SK-N-SH (cell line): ENCODE results near the gene PPIP5K2. TPM values are rescaled to one million over a fixed set of nuclear protein-coding genes. Genes with fewer than 3 reads are reported as not detected.

Experiments used
- CTCF ChIA-PET: fragments of 300-600, 350-600 bp; formaldehyde crosslinking; extraction: SDS; loops from one replicate; lab custom pipeline; 2021; lab: Yijun Ruan, JAX
- POLR2A ChIA-PET: fragments of 350-600 bp; sonication (Branson Sonifier 250); formaldehyde crosslinking; extraction: SDS; loops from one replicate; lab custom pipeline; 2020; ENCODE audit warnings: antibody characterized with exemption, inconsistent platforms; lab: Yijun Ruan, JAX
- DNase-seq: peaks from one replicate; pipeline ENCODE4 v3.0.0; 2012
- H2AFZ ChIP-seq: fragments of 200-600 bp; sonication (generic); 2 replicates; pipeline ENCODE4 v1.8.1; 2016; ENCODE audit warnings: antibody characterized with exemption, mild to moderate bottlenecking, low read depth
- H3F3A ChIP-seq: fragments of 200-600 bp; sonication (generic); replicated peaks from 2 replicates; pipeline ENCODE3; 2016; ENCODE audit warnings: antibody characterized with exemption, mild to moderate bottlenecking; ENCODE audit not compliant: insufficient read depth
- H3K27ac ChIP-seq, 2 experiments: fragments of 200-500 bp in 1 of 2; fragments of 200-600 bp in 1 of 2; sonication (Bioruptor generic) in 1 of 2; sonication (generic), shearing (Covaris generic) in 1 of 2; 2 replicates each; pipeline versions ENCODE4 v1.5.1 to v1.6.1; 2014 to 2016; ENCODE audit warnings: low read depth in 2 of 2, inconsistent platforms in 1 of 2, low read length in 1 of 2, mild to moderate bottlenecking in 1 of 2, mixed read lengths in 1 of 2
- H3K27me3 ChIP-seq: fragments of 200-600 bp; sonication (generic), shearing (Covaris generic); 2 replicates; pipeline ENCODE4 v1.6.1; 2016; ENCODE audit warnings: mixed run types; ENCODE audit not compliant: insufficient read depth
- H3K36me3 ChIP-seq, 2 experiments: fragments of 200-500 bp in 1 of 2; fragments of 200-600 bp in 1 of 2; sonication (Bioruptor generic) in 1 of 2; sonication (generic) in 1 of 2; replicated peaks in 1 of 2; 2 replicates each; pipeline versions ENCODE3 to v1.5.1; 2014 to 2016; ENCODE audit warnings: low read length in 1 of 2, mild to moderate bottlenecking in 1 of 2; ENCODE audit not compliant: insufficient read depth in 2 of 2, control insufficient read depth in 1 of 2
- H3K4me1 ChIP-seq, 2 experiments: fragments of 200-500 bp in 1 of 2; fragments of 200-600 bp in 1 of 2; sonication (Bioruptor generic) in 1 of 2; sonication (generic), shearing (Covaris generic) in 1 of 2; 2 replicates each; pipeline versions ENCODE4 v1.5.1 to v1.6.1; 2014 to 2016; ENCODE audit warnings: low read depth in 1 of 2, low read length in 1 of 2, mixed run types in 1 of 2; ENCODE audit not compliant: insufficient read depth in 2 of 2, control insufficient read depth in 1 of 2
- H3K4me2 ChIP-seq: fragments of 200-600 bp; sonication (generic), shearing (Covaris generic); 2 replicates; pipeline ENCODE4 v1.6.1; 2017; ENCODE audit warnings: mixed run types
- H3K4me3 ChIP-seq, 2 experiments: fragments of 200-500 bp in 1 of 2; fragments of 200-600 bp in 1 of 2; sonication (Bioruptor generic) in 1 of 2; sonication (generic), shearing (Covaris generic) in 1 of 2; 2 replicates each; pipeline versions ENCODE4 v1.5.1 to v1.8.1; 2014 to 2016; ENCODE audit warnings: low read depth in 2 of 2, inconsistent platforms in 1 of 2, low read length in 1 of 2, mild to moderate bottlenecking in 1 of 2, mixed read lengths in 1 of 2, moderate library complexity in 1 of 2
- H3K79me2 ChIP-seq: fragments of 200-600 bp; sonication (generic); 2 replicates; pipeline ENCODE4 v1.8.1; 2017; ENCODE audit warnings: mild to moderate bottlenecking; ENCODE audit not compliant: insufficient read depth
- H3K9ac ChIP-seq: fragments of 200-600 bp; sonication (generic); 2 replicates; pipeline ENCODE4 v1.6.1; 2017; ENCODE audit warnings: mixed run types
- H3K9me2 ChIP-seq: fragments of 200-600 bp; sonication (generic); 2 replicates; pipeline ENCODE4 v1.6.1; 2017; ENCODE audit warnings: mixed run types
- H3K9me3 ChIP-seq: fragments of 200-600 bp; sonication (generic); 2 replicates; pipeline ENCODE4 v1.6.1; 2017; ENCODE audit warnings: mixed run types, mild to moderate bottlenecking, moderate library complexity
- H4K20me1 ChIP-seq: fragments of 200-600 bp; sonication (generic); 2 replicates; pipeline ENCODE4 v1.6.1; 2017; ENCODE audit warnings: mild to moderate bottlenecking, mixed run types; ENCODE audit not compliant: insufficient read depth
- CTCF ChIP-seq: fragments of 200-600 bp; sonication (generic); IDR thresholded peaks from 2 replicates; pipeline ENCODE4 v1.6.1; 2017; ENCODE audit warnings: antibody characterized with exemption, mild to moderate bottlenecking, moderate library complexity
- ELF1 ChIP-seq: IDR thresholded peaks from 2 replicates; pipeline ENCODE4 v1.4.0; 2012
- EP300 ChIP-seq, 2 experiments: IDR thresholded peaks; 2 replicates each; pipeline versions ENCODE4 v1.4.0 to v1.6.1; 2012; ENCODE audit warnings: borderline replicate concordance in 1 of 2, low read depth in 1 of 2, low read length in 1 of 2
- EZH2phosphoT487 ChIP-seq: fragments of 200-600 bp; sonication (generic); IDR thresholded peaks from 2 replicates; pipeline ENCODE4 v1.6.1; 2017; ENCODE audit warnings: low read depth, mixed run types, mild to moderate bottlenecking, antibody characterized with exemption, moderate library complexity, borderline replicate concordance
- GABPA ChIP-seq: IDR thresholded peaks from 2 replicates; pipeline ENCODE4 v1.4.0; 2012; ENCODE audit warnings: low read depth, mild to moderate bottlenecking
- MAX ChIP-seq: IDR thresholded peaks from 2 replicates; pipeline ENCODE4 v1.4.0; 2012; ENCODE audit warnings: low read depth
- MXI1 ChIP-seq: IDR thresholded peaks from 2 replicates; pipeline ENCODE4 v1.6.1; 2012; ENCODE audit warnings: mild to moderate bottlenecking, low read depth, low read length, improper control_type of control experiment
- RCOR1 ChIP-seq: fragments of 150-350 bp; IDR thresholded peaks from 2 replicates; pipeline ENCODE4 v1.6.1; 2017; ENCODE audit warnings: antibody characterized with exemption, low read length
- REST ChIP-seq: IDR thresholded peaks from 2 replicates; pipeline ENCODE4 v1.6.1; 2012; ENCODE audit warnings: mild to moderate bottlenecking, low read depth, low read length, moderate library complexity
- RXRA ChIP-seq: IDR thresholded peaks from 2 replicates; pipeline ENCODE4 v1.4.0; 2012; ENCODE audit warnings: low read depth, mild to moderate bottlenecking, borderline replicate concordance
- SIN3A ChIP-seq: IDR thresholded peaks from 2 replicates; pipeline ENCODE4 v1.6.1; 2012; ENCODE audit warnings: low read depth, mild to moderate bottlenecking, low read length, moderate library complexity, borderline replicate concordance
- SMC3 ChIP-seq: IDR thresholded peaks from 2 replicates; pipeline ENCODE4 v1.6.1; 2012; ENCODE audit warnings: low read depth, low read length, improper control_type of control experiment
- TCF12 ChIP-seq: IDR thresholded peaks from 2 replicates; pipeline ENCODE4 v1.4.0; 2012
- YY1 ChIP-seq: IDR thresholded peaks from 2 replicates; pipeline ENCODE4 v1.4.0; 2012; ENCODE audit warnings: low read depth, mild to moderate bottlenecking
- ZBTB33 ChIP-seq: IDR thresholded peaks from 2 replicates; pipeline ENCODE4 v1.4.0; 2012; ENCODE audit warnings: low read depth, borderline replicate concordance
- WGBS: methylation state at CpG from one replicate; pipeline ENCODE4 v1.1.6; 2017; ENCODE audit warnings: low lambda C conversion rate; 5-methylcytosine and 5-hydroxymethylcytosine counted together
- polyA plus RNA-seq, 3 experiments: library from polyadenylated mRNA; depleted of rRNA; stranded (reverse); fragments of >200 nt; gene quantifications; 2 replicates each; pipeline ENCODE4 v1.2.3, GENCODE V29; 2012

The PPIP5K2 gene
- polyA plus RNA-seq, 1 of the 3 experiments (the other 2 are of a cell fraction) = 18.2 TPM

GRCh38 chr5:103126557-103126956 is 6.5 kb downstream of the PPIP5K2 start (continued):
- TF ChIP-seq REST = no peak
- no peak for TF ChIP-seq ZBTB33
- no peak for TF ChIP-seq CTCF

GRCh38 chr5:103127292-103127817 is 7.3 kb downstream of the PPIP5K2 start:
- Histone ChIP-seq H4K20me1 (no peaks in the 10 kb centered on the region), H3K4me1 (peaks cover 0 to 2% of the 10 kb centered on the region in 2 experiments; a peak in 2 of 4 replicates), H3K79me2 (peaks cover 70% of the 10 kb centered on the region), H3K27ac (no peak overlapping the region), H3K36me3 (peaks cover 16 to 45% of the 10 kb centered on the region in 2 experiments), H3K9ac (no peak overlapping the region), H3K9me2 (peaks cover 7% of the 10 kb centered on the region; the same call in 1 of the 2 replicates), H3K4me2 (no peak overlapping the region), H3K4me3 (no peak overlapping the region), H3K9me3 (no peaks in the 10 kb centered on the region), H2AFZ (no peak overlapping the region), H3K27me3 (no peaks in the 10 kb centered on the region), H3F3A (no peaks in the 10 kb centered on the region)
- DNase-seq = no peak
- POLR2A ChIA-PET = no interaction called here
- CTCF ChIA-PET = interaction anchor here (1.0 kb wide), 1 partner anchor 12 kb away, joined by 4 read pairs; no protein-coding TSS in a partner anchor
- WGBS = 96% methylated on average over 2 of the region's 2 CpGs
- TF ChIP-seq MXI1 (no peak), SMC3 (no peak), RXRA (no peak), MAX (no peak), EZH2phosphoT487 (no peak), RCOR1 (no peak), YY1 (no peak), ELF1 (no peak), GABPA (no peak), SIN3A (no peak), TCF12 (no peak), EP300 (IDR thresholded peaks at IDR 0.05; ENCODE audit: borderline replicate concordance in 1 of 2, low read depth in 1 of 2, low read length in 1 of 2) (no peak)
